ENCODE measurements around the gene CIDEB. TPM values are rescaled to one million over a fixed set of nuclear protein-coding genes. Genes with fewer than 3 reads are reported as not detected.

Gene CIDEB
- polyA plus RNA-seq, 3 donors = 36.4 to 126 (median 63.8) TPM

- no peaks in the 10 kb centered on the region for H3K27me3 ChIP-seq (ENCODE audit: control insufficient read depth in 2 of 2, insufficient read depth in 2 of 2, low read length in 2 of 2)
- Mint-ChIP-seq H3K4me3 (no peak overlapping the region), H3K27ac (peak overlapping the region in 1 of 7 donors; percentile 43), H3K27me3 (ENCODE audit: low read depth in 3 of 3) (peaks cover 0 to 1% (median 0%) of the 10 kb centered on the region in 3 donors), H3K9me3 (no peaks in the 10 kb centered on the region), H3K36me3 (peaks cover 61 to 68% of the 10 kb centered on the region in 2 donors), H3K4me1 (peaks cover 11% of the 10 kb centered on the region)
- peaks cover 50 to 70% of the 10 kb centered on the region in 2 donors for H3K36me3 ChIP-seq (replicated peaks in 1 of 2; ENCODE audit: control insufficient read depth in 1 of 2, insufficient read depth in 2 of 2, low read length in 2 of 2)
- no CpG with 5 or more reads among the region's 3 CpGs for WGBS (ENCODE audit: insufficient coverage)
- no peak overlapping the region for H3K27ac ChIP-seq (ENCODE audit: low read depth in 1 of 2, low read length in 2 of 2)
- no peaks in the 10 kb centered on the region for H4K20me1 ChIP-seq (ENCODE audit: insufficient read depth, low read length)
- no peak overlapping the region for H3K9ac ChIP-seq (ENCODE audit: insufficient read depth, low read length, poor library complexity, severe bottlenecking)
- intact Hi-C loops (cut with micrococcal nuclease) = loop anchor here in 1 of 2 donors (10.0 kb wide), 1 partner anchor 177 kb away; the partner anchor contains the start of genes DCAF11 and NRL
- no peak for DNase-seq
- peaks cover 1 to 3% of the 10 kb centered on the region in 2 donors for H3K4me1 ChIP-seq (ENCODE audit: control insufficient read depth in 1 of 2, insufficient read depth in 2 of 2, low read length in 2 of 2)
- no peak overlapping the region for H3K4me2 ChIP-seq (replicated peaks; ENCODE audit: extremely low read depth, low read length, poor library complexity, severe bottlenecking)
- H3K4me3 ChIP-seq (replicated peaks in 1 of 3; ENCODE audit: low read depth in 2 of 3, low read length in 3 of 3) = no peak overlapping the region
- TF ChIP-seq, protein P1, sequence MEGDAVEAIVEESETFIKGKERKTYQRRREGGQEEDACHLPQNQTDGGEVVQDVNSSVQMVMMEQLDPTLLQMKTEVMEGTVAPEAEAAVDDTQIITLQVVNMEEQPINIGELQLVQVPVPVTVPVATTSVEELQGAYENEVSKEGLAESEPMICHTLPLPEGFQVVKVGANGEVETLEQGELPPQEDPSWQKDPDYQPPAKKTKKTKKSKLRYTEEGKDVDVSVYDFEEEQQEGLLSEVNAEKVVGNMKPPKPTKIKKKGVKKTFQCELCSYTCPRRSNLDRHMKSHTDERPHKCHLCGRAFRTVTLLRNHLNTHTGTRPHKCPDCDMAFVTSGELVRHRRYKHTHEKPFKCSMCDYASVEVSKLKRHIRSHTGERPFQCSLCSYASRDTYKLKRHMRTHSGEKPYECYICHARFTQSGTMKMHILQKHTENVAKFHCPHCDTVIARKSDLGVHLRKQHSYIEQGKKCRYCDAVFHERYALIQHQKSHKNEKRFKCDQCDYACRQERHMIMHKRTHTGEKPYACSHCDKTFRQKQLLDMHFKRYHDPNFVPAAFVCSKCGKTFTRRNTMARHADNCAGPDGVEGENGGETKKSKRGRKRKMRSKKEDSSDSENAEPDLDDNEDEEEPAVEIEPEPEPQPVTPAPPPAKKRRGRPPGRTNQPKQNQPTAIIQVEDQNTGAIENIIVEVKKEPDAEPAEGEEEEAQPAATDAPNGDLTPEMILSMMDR (IDR thresholded peaks at IDR 0.05) = no peak
- H3K79me2 ChIP-seq (ENCODE audit: insufficient read depth, low read length) = no peaks in the 10 kb centered on the region
- no peak overlapping the region for H2AFZ ChIP-seq (ENCODE audit: insufficient read depth, low read depth, low read length, poor library complexity, severe bottlenecking)
- H3K9me3 ChIP-seq (replicated peaks in 1 of 2; ENCODE audit: control insufficient read depth in 1 of 2, insufficient read depth in 1 of 2, low read length in 2 of 2) = no peaks in the 10 kb centered on the region
Observed at GRCh38 chr14:24291446-24292117, 16.2 kb downstream of the CIDEB start.

GRCh38 chr14:24290746-24291145 lies 17.0 kb downstream of the CIDEB start:
- no peak for DNase-seq
- Histone ChIP-seq H3K4me3 (replicated peaks in 1 of 3; ENCODE audit: low read depth in 2 of 3, low read length in 3 of 3) (no peak overlapping the region), H3K27me3 (ENCODE audit: control insufficient read depth in 2 of 2, insufficient read depth in 2 of 2, low read length in 2 of 2) (no peaks in the 10 kb centered on the region), H3K4me1 (ENCODE audit: control insufficient read depth in 1 of 2, insufficient read depth in 2 of 2, low read length in 2 of 2) (no peaks in the 10 kb centered on the region), H3K79me2 (ENCODE audit: insufficient read depth, low read length) (peaks cover 3% of the 10 kb centered on the region), H3K9ac (ENCODE audit: insufficient read depth, low read length, poor library complexity, severe bottlenecking) (no peak overlapping the region), H3K36me3 (replicated peaks in 1 of 2; ENCODE audit: control insufficient read depth in 1 of 2, insufficient read depth in 2 of 2, low read length in 2 of 2) (peaks cover 45 to 61% of the 10 kb centered on the region in 2 donors), H3K4me2 (replicated peaks; ENCODE audit: extremely low read depth, low read length, poor library complexity, severe bottlenecking) (no peak overlapping the region), H2AFZ (ENCODE audit: insufficient read depth, low read depth, low read length, poor library complexity, severe bottlenecking) (no peak overlapping the region), H4K20me1 (ENCODE audit: insufficient read depth, low read length) (no peaks in the 10 kb centered on the region), H3K9me3 (replicated peaks in 1 of 2; ENCODE audit: control insufficient read depth in 1 of 2, insufficient read depth in 1 of 2, low read length in 2 of 2) (no peaks in the 10 kb centered on the region), H3K27ac (ENCODE audit: low read depth in 1 of 2, low read length in 2 of 2) (no peak overlapping the region)
- peaks cover 0 to 1% (median 0%) of the 10 kb centered on the region in 3 donors for H3K27me3 Mint-ChIP-seq (ENCODE audit: low read depth in 3 of 3)
- H3K9me3 Mint-ChIP-seq = no peaks in the 10 kb centered on the region
- TF ChIP-seq, protein P1 (IDR thresholded peaks at IDR 0.05) = no peak
- peaks cover 57 to 64% of the 10 kb centered on the region in 2 donors for H3K36me3 Mint-ChIP-seq
- H3K27ac Mint-ChIP-seq = peak overlapping the region in 3 of 7 donors; percentile 11 to 68 (median 25)
- no peak overlapping the region for H3K4me3 Mint-ChIP-seq
- WGBS (ENCODE audit: insufficient coverage) = 97% methylated on average over 4 of the region's 9 CpGs
- peaks cover 7% of the 10 kb centered on the region for H3K4me1 Mint-ChIP-seq
- intact Hi-C loops (cut with micrococcal nuclease) = loop anchor here in 1 of 2 donors (10.0 kb wide), 1 partner anchor 176 kb away; the partner anchor contains the start of genes DCAF11 and NRL
